HG02852 (cell line): ENCODE results near the gene AMBRA1.
"Not testable (repeated sequence)": the region's sequence is repeated elsewhere in the genome, so short reads cannot be mapped to it uniquely, and the experiment has no call there.

ENCODE experiments used
- ATAC-seq: cut with Tn5 transposase; IDR thresholded peaks from one replicate; pipeline ENCODE4 v1.9.1; 2021; ENCODE audit warnings: mild to moderate bottlenecking, moderate library complexity; ENCODE audit not compliant: unreplicated experiment

The AMBRA1 gene

DNA sequence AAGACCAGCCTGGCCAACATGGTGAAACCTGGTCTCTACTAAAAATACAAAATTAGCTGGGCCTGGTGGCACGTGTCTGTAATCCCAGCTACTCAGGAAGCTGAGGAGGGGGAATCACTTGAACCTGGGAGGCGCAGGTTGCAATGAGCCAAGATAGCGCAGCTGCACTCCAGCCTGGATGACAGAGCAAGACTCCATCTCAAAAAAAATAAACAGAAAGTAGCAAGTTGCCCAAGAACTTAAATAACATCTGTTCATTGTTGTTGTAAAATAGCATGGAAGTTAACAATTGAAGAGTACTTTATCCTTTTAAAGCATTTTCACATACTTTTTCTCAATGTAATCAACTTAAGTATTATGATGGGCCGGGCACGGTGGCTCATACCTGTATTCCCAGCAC is 5.7 kb downstream of the AMBRA1 start:
- no peak for ATAC-seq

DNA sequence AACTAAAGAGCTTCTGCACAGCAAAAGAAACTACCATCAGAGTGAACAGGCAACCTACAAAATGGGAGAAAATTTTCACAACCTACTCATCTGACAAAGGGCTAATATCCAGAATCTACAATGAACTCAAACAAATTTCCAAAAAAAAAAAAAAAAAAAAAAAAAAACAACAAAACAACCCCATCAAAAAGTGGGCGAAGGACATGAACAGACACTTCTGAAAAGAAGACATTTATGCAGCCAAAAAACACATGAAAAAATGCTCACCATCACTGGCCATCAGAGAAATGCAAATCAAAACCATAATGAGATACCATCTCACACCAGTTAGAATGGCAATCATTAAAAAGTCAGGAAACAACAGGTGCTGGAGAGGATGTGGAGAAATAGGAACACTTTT is 10.3 kb downstream of the AMBRA1 start:
- not testable (repeated sequence) for ATAC-seq

DNA sequence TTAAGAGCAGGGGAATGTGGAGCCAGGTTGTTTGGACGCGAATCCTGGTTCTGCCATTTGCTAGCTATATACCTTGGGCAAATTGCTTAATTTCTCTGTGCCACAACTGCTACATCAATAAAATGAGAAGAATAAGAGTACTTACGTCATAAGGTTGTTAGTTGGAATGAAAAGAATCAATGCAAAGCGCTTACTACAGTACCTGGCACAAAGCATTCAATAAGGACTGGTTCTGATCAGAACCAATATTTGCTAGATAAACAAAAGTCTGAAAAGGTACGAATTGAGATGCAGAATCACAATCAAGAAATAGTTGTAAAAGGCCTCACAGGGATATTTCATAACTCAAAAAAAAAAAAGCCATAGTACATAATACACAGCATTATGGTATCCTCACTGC is 11.2 kb downstream of the AMBRA1 start:
- ATAC-seq = no peak

DNA sequence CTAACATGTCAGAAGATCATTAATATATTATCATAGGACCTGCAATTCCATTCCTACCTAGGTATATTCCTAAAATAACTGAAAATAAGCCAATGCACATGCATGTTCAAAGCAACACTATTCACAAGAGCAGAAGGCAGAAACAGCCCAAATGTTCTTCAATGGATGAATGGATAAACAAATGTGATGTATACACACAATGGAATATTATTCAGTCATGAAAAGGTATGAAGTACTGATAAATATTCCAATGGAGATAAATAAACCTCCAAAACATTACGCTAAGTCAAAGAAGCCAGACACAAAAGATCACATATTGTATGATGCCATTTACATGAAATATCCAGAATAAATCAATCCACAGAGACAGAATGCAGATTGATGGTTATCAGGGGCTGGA is 16.8 kb downstream of the AMBRA1 start:
- ATAC-seq = no peak

DNA sequence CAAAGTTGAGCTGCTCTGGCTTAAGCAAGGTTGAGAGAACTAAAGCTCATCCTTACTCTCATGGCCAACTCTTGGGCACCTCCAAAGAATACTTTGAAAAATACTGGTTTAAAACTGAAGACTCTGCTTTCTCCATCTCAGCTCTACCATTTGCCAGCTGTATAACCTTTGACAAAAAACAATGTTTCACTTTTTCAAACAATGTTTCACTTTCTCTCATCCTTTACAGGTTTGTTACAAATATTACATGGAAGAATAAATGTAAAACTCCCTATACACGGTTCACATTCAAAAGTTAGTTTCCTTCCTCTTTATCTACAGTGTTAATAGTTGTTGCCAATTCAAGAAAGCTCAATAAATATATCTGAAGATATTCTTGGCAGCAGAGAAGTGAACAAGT is 19.2 kb downstream of the AMBRA1 start:
- no peak for ATAC-seq

DNA sequence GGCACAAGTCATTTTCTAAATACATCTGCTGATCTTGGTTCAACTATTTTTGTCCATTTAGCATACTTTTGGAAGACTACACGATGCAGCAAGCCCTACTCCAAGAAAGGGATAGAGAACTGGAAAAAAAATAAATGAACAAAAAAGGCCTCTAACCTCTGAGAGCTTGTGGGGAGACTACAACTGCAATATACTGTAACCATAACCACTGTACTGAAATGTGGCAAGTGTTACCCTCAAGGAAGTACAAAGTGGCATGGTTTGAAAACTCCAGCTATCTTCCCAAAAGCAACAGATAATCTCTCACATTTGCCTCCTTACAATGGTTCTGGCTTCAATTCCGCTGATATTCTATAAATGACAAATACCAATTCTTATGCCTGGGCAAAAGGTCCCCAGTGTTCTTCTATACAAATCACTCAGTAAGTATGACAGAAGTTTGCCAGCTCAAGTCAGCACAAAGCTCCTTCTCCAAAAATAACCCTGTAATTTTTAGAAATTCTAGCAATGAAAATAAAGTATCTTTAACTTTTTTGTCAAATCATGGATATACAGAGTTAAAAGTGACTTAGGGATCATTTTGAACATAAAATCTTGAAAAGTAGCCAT is 22.9 kb downstream of the AMBRA1 start:
- no peak for ATAC-seq

DNA sequence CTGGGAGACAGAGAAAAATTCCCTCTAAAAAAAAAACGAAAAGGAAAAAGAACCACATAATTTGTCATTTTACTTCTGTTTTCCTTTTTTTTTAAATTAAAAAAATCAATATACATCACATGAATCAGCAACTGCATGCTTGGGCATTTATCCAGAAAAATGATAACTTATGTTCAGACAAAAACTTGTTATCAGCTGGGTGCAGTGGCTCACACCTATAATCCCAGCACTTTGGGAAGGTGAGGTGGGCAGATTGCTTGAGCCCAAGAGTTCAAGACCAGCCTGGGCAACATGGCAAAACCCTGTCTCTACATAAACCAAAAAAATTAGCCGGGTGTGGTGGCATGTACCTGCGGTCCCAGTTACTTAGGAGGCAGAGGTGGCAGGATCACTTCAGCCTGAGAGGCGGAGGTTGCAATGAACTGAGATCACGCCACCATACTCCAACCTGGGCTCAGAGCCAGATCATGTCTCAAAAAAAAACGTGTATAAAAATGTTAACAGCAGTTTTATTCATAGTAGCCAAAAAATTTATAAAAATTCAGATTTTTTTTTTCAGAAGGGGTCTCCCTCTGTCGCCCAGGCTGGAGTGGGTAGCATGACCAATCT is 28.5 kb downstream of the AMBRA1 start:
- ATAC-seq = no peak

DNA sequence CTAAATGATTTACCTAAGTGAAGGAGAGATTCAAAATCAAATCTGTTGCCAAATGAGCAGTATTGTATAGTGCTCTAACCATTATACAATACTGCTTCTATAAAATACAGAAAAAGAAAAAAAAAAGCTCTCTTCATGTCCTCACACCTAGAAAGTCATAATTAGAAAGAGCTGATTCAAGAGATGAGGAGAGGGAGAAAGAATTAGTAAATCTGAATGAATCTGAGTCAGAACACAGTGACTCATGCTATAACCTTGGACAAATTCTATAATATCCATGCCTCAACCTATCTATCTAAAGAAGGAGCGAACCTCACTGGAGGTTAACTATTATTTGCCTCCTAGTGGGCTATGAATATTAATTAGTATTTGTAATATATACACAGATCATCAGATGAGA is 29.4 kb downstream of the AMBRA1 start:
- ATAC-seq = no peak

DNA sequence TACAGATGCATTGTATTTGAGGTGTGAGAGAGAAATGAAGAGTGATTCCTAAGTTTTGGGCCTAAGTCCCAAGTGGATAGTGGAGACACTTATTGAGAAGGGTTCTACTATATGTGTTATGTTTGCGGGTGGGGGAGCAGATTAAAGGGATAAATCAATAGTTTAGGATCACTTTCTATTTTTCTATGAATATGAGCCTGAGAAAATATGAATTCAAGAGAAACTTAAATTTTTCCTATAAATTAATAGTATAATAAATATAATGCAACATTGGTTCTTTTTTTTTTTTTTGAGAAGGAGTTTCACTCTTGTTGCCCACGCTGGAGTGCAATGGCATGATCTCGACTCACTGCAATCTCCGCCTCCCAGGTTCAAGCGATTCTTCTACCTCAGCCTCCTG is 31.3 kb downstream of the AMBRA1 start:
- ATAC-seq = no peak

DNA sequence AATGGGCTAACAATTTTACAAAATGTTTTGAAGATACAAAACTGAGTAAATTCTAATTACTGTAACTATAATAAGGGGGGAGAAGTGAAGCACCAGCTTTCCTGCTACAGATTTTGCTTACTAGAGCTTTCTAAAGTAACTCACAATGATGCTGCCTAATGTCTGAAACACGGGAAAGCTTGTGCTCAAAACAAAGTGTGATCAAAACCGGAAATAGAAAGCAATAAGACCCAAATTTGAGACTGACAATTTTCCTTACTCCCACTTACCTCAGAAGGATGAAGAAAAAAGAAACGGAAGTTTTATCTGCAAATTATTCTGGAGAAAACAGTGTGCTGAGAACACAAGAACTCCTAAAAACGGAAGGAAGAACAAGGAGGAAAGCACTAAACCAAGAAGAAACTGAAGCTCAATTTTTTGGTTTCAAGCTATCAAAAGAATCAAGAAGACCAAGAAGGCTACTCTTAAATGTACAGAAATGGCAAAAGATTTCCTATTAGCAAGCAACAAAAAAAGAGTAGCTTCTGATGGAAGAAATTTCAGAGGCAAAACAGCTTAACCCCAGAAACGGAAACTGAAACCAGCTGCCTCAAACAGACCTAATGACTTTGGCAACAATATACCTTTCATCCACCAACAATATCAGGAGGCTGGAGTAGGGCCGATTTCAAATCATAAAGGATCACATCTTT is 33.4 kb downstream of the AMBRA1 start:
- ATAC-seq = peak; percentile 60

DNA sequence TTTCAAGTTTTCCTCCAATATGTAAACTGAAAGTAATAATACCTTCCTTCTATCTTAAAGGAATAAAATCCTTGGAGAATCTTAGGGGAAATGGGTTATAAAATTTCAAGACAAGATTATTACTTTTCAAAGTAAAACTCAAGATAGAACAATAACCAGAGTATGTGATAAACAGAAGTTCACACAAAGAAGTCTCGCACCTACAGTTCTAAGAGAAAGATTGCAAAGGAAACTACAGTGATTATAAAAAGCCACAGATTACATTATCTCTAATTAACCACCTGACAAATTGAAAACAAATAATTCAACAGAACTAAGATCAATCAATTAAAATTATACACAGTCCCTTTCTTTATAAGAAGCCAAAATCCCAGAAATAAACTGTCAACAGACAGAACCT is 34.0 kb downstream of the AMBRA1 start:
- ATAC-seq = no peak

DNA sequence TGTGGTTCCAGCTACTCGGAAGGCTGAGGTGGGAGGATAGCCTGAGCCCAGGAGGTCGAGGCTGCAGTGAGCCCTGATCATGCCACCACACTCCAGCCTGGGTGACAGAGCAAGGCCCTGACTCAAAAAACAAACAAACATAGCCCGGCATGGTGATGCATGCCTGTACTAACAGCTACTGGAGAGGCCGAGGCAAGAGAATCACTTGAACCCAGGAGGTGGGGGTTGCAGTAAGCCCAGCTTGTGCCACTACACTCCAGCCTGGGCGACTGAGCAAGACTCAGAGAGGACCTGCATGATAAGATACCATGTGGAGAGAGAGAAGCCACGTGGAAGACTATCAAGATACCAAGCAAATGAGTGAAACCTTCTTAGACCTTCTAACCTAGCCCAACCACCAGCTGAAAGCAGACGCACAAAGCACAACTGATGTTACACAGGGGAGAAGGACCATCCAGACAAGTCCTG is 36.1 kb downstream of the AMBRA1 start:
- no peak for ATAC-seq

DNA sequence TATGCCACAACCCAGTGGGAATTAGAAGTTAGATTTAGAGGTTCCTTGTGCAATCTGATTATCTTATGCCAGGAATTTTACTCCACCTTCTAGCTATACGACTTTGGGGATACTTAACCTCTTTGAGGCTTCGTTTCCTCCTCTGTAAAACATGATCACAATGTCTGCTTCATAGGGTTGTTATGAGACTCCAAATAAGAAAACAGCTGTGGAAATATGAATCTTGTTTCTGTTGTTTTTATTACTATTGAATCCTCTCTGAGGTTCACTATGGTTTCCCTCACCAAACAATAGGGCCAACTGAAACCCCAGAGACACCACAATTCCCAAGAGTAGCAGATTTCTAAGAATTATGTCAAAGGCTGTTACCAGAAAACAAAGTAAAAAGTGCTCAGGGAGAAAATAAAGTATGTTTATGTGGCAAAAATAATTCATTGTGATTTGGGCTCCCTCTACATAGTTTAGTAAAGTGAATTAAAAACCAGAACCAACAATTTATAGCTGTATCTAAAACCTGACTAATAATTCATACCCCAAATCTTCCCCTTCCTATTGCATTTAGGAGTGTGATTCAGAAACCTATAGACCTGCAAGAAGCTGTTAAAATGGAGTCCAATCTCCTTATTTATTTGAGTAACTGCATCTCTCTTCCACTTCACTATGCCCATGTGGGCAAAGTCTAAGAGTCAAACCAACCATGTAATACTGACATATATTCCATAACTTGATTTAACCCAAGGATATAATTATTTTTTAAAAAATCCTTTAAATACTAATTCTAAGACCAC is 38.4 kb downstream of the AMBRA1 start:
- ATAC-seq = no peak

DNA sequence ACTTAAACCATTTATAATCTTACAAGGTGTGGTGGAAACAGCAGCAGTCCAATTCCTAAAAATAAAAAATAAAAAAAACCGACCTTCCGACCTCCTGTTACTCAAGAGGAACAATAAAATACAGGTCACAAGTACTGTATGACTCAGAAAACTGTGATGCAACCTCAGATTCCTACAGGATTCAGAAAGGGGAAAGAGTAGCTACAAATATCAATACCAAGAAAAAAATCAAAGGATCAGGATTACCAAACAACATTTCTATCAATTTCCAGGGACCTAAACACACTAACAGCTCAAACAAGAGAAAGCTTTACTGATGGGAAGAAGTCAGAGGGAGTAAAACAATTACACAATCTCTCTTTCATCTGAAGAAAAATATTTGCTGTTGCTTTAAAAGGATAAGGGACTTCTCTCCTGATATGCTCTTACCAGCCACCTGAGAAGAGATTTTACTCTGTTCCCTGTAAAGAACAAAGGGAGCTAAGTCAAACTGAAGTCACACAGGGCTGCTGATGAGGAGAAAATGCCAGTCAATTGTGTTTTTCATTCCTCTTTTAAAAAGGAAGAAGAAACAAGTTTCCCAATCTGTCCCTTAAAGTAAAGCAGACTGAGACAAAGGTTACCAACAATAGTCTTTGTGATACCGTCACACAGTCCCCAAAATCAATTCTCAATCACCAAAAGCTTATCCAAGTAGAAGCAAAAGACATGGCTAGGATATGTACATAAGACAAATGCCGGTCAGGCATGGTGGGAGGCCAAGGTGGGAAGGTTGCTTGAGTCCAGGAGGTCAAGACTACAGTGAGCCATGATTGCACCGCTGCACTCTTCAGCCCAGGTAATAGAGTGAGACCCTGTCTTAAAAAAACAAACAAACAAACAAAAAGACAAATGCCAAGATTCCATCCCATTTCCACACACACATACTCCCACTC is 39.3 kb downstream of the AMBRA1 start:
- no peak for ATAC-seq

DNA sequence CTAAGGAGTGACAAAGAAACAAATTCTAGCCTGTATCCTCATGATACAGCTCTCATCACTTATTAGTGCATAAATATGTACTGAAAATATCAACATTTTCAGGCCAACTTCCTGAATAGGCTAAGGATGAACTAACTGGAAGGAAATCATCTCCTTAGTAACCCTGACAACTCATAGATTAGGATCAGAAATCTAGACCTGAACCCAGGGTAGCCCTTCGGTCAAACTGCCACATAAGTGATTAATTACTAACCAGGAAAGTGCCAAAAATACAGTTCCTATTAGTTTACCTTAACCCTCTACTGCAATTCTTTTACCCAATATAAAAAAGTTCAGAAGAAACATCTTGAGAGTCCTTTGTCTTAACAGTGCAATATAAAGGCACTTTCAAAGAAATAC is 40.0 kb downstream of the AMBRA1 start:
- ATAC-seq = no peak

DNA sequence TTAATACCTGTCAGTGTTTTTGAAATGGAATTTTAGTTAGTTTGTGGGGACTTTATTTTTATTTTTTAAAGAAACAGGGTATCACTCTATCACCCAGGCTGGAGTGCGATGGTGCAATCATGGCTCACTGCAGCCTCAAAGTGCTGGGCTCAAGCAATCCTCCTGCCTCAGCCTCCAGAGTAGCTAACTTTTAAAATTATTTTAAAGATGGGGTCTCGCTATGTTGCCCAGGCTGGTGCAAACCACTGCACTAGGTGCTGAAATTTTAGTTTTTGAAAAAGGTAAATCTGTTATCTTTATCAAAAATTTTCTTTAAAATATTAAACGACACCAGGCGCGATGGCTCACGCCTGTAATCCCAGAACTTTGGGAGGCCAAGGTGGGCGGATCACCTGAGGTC is 42.6 kb downstream of the AMBRA1 start:
- no peak for ATAC-seq

DNA sequence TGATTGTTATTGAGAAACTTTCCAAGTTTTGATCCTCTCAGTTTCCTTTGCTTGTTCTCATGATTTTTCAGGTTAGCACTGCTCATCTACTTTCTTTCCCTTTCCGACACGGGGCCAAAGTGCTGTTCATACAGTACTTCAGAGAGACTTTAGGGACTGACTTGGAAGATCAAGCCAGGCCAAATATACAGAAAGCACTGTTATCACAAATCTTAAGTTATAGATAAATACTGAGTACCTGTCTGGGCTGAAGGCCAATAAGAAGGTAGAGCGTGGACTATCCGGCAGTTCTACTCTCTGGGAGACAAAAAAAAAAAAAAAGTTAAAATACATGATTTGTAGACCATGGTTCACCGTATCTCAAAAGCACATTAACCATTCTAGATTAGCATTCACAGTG is 46.2 kb downstream of the AMBRA1 start:
- no peak for ATAC-seq

DNA sequence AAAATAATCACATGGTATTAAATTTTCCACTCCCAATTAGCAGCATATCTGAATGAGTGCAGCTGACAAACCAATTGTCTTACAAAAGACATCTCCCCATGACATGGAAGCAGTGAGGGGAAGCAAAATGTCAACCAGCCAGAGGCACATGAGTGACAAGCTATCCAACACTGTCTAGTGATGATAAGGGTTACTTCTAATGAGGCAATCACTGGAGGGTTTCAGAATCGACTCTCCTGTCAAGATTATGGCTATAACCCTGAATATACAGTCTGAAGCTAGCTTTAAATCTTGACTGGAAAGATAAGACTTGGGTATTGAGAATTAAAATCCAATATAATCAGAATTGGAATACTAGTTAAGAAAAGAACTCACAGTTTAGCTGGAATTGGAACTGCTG is 50.3 kb downstream of the AMBRA1 start:
- ATAC-seq = no peak

DNA sequence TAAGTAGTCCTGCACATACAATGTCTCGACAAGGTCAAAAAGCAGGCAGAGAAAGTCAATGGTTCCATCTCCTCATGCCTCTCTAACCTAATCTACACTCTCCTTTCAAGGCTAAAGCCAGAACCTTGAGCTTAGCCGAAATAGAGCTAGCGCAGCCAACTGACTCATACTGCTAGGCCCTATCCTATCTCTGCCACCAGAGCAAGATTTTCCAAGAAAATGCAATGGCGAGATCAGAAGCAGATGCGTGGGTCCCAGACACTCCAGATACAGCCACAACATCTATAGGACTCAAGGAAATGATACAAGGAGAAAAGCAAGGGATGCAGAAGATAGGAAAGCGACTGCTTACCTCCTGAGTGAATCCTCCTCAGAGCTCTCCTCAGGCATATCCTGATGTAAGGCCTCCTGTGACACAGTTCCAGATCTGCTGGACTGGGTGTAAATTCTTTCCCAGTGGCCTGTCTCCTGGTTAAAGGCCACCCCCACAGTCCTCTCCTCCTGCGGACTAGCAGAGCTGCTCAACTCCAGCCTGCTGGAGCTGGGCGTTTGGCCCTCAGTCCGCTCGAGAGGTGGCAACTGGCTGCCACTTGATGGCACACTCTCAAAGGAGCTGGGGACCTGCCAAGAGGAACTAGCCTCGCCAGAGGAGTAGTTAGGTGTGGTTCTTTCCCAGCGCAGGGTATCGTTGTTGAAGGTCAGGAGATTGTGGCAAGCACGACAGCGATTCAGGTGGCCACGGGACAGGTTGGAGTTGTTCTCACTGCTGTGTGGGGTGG is 52.0 kb downstream of the AMBRA1 start:
- no peak for ATAC-seq

DNA sequence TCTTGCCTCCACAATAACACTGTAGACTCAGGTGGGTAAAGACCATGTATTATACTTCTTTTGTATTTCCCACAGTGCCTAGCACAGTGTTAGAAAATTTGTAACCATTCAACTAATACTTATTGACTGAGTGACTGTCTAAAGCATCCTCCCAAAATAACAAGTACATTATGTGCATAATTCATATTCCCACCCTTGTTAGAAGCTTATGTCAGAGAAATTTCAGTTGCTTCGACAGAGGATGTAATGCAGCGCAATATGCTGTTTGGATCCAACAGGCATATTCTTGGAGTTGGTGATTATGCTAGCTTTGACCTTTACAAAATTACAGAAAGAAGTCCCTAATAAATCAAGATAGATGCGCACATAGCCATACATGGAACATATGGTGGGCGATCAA is 53.0 kb downstream of the AMBRA1 start:
- ATAC-seq = no peak
